ENCODE measurements around the gene ANKRD12.

The ANKRD12 gene

DNA sequence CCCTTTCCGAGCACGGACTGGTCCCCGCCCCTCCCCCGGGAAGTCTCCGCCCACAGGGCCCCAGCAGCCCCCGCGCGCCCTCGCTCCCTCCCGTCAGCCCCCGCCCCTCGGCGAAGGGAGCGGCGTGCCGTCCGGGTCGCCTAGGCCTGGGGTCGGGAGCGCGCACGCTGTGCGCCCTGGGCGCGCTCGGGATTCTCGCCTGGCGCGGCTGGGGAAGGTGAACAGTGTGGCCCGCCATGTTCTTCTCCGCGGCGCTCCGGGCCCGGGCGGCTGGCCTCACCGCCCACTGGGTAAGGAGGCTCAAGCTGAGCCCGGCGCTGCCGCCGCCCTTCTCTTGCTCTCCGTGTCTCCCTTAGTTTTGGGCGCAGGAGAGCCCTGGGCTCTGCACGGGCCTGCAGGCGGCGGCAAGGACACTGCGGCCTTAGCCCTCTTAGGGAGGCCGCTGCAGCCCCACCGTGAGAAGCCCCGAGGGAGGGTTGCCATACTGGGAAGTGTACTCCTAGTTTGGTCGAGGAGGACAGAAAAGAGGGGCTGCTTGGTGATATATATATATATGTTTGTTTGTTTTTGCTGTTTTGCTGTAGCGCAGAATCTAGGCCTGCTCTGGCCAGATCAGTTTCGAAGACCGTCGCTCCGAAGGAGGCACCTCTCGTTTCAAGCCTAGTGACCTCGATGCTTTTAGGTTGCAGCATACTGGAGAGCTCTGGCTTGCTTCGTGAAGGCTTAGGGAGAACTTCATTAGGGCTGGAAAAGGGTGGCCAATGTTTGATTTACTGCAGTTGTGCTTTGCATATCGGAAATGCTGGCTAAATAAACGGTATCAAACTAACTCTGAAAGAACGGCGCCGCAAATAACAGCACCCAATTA lies 33.8 kb upstream of the ANKRD12 start, which contains the start of gene NDUFV2:
TSS of gene NDUFV2 (plus strand) at position 192 of the 868 bp plus-strand sequence. CDS start at position 237, 45 bp downstream.
- no peaks in the 10 kb centered on the region for H3K9me3 ChIP-seq (ENCODE audit: low read depth, low read length)
- DNase-seq (ENCODE audit: low read depth, low spot score): no peak
- peak within 1 kb of the TSS; percentile 96 for H3K4me3 ChIP-seq
- H3K9ac ChIP-seq (ENCODE audit: insufficient read length): peak within 1 kb of the TSS; percentile 94
- H3K27ac ChIP-seq: peak within 1 kb of the TSS; percentile 76
- peaks cover 16% of the 10 kb centered on the region; the same call in 1 of the 2 replicates for H3K36me3 ChIP-seq (ENCODE audit: insufficient read depth, low read length)
- TF ChIP-seq POLR2AphosphoS5 (IDR thresholded peaks at IDR 0.05; ENCODE audit: borderline replicate concordance, low read depth, low read length): peak; percentile 85
- no peak for TF ChIP-seq EZH2 (IDR thresholded peaks at IDR 0.05)
- peak; percentile 77 for TF ChIP-seq FOXP2 (optimal IDR thresholded peaks at IDR 0.05; ENCODE audit: control extremely low read depth, extremely low read length, insufficient read depth)

DNA sequence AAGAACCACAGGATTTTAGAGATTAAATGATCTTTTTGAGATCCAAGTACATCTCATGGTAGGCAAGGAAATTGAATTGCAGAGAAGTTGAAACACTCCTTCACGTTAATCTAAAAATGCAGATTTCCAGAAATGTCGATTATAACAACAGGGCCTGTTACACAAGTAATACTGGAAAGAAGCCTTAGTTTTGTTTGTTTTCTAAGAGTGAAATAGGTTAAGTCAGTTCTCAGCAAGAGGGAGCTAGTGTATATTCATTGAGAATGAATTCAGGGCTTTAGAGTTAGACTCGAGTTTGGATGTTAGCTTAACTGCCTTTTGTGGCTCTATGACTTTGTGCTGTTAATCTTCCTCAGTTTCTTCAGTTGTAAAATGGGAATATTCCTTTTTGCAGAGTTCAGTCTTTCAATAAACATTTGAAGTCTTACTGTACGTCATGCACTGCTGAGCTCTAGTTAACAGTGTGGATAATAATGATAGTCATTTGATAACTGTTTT lies 33.2 kb upstream of the ANKRD12 start:
- H3K27ac ChIP-seq: peak overlapping the region; percentile 76

DNA sequence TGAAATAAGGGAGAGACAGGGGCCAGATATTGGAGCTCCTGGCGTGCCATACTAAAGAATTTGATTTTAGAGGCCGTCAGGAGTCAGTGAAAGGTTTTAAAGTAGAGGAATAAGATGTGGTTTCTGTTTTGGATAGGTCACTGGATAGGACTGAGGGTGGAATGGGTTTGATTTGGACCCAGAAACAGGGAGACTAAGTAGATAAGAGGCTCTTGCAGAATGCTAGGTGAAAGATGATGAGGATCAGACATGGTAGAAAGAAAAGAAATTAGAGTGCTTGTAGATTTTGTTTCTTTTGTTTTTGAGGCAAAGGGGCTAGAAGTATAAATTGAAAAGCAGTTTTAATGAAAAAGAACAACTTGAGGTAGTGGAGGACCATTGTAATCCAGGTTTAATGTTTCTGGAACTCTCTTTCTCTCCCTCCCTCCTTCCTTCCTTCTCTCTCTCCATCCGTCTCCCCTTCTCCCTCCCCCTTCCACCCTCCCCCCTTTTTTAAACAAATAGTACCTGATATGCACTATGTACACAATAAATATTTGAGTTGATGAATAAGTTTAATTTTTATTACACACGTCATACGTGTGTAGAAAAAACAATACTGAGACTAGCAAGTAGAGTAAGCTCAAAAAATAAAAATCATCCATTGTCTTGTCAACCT lies 32.2 kb upstream of the ANKRD12 start:
- H3K36me3 ChIP-seq (ENCODE audit: insufficient read depth, low read length): peaks cover 16% of the 10 kb centered on the region; the same call in 1 of the 2 replicates
- no peaks in the 10 kb centered on the region for H3K9me3 ChIP-seq (ENCODE audit: low read depth, low read length)
- no peak for DNase-seq (ENCODE audit: low read depth, low spot score)
- H3K27ac ChIP-seq: no peak overlapping the region
- TF ChIP-seq EZH2 (IDR thresholded peaks at IDR 0.05) (no peak), FOXP2 (optimal IDR thresholded peaks at IDR 0.05; ENCODE audit: control extremely low read depth, extremely low read length, insufficient read depth) (no peak), POLR2AphosphoS5 (IDR thresholded peaks at IDR 0.05; ENCODE audit: borderline replicate concordance, low read depth, low read length) (no peak)
- H3K9ac ChIP-seq (ENCODE audit: insufficient read length): peak overlapping the region; percentile 94
- peak overlapping the region; percentile 96 for H3K4me3 ChIP-seq

More for the DNA sequence above, 33.2 kb upstream of the ANKRD12 start:
- peaks cover 16% of the 10 kb centered on the region; the same call in 1 of the 2 replicates for H3K36me3 ChIP-seq (ENCODE audit: insufficient read depth, low read length)
- peak overlapping the region; percentile 94 for H3K9ac ChIP-seq (ENCODE audit: insufficient read length)
- no peaks in the 10 kb centered on the region for H3K9me3 ChIP-seq (ENCODE audit: low read depth, low read length)
- TF ChIP-seq EZH2 (IDR thresholded peaks at IDR 0.05) (no peak), POLR2AphosphoS5 (IDR thresholded peaks at IDR 0.05; ENCODE audit: borderline replicate concordance, low read depth, low read length) (no peak; the same call in 1 of the 2 replicates), FOXP2 (optimal IDR thresholded peaks at IDR 0.05; ENCODE audit: control extremely low read depth, extremely low read length, insufficient read depth) (no peak)
- H3K4me3 ChIP-seq: peak overlapping the region; percentile 96
- DNase-seq (ENCODE audit: low read depth, low spot score): no peak

- TF ChIP-seq FOXP2 (optimal IDR thresholded peaks at IDR 0.05; ENCODE audit: control extremely low read depth, extremely low read length, insufficient read depth) (no peak), EZH2 (IDR thresholded peaks at IDR 0.05) (no peak), POLR2AphosphoS5 (IDR thresholded peaks at IDR 0.05; ENCODE audit: borderline replicate concordance, low read depth, low read length) (no peak)
- peak overlapping the region; percentile 96 for H3K4me3 ChIP-seq
- H3K9ac ChIP-seq (ENCODE audit: insufficient read length): peak overlapping the region; percentile 94
- peaks cover 22% of the 10 kb centered on the region for H3K36me3 ChIP-seq (ENCODE audit: insufficient read depth, low read length)
- H3K9me3 ChIP-seq (ENCODE audit: low read depth, low read length): no peaks in the 10 kb centered on the region
- no peak overlapping the region for H3K27ac ChIP-seq
- no peak for DNase-seq (ENCODE audit: low read depth, low spot score)
Observed at GRCh38 chr18:9105420-9105819, 31.2 kb upstream of the ANKRD12 start.

DNA sequence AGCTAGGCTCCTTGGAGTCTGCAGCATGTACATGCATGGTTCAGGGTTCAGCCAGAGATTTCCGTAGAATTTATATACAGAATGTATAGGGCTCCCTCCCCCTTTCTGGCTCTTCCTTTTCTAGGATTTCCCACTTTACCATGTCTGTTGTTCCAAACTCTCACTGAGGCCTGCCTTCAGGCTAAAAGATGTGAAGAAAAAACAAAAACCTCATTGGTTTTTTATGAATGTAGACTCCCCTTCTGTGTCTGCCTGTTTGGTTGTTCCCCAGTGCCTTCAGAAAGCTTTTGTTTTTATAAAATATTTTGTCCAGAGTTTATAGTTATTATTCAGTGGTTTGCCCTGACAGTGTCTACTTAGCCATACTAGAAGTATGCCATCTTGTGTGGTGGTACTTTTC lies 30.5 kb upstream of the ANKRD12 start:
- H3K4me3 ChIP-seq: peak overlapping the region; percentile 96

GRCh38 chr18:9106800-9107584 lies 29.6 kb upstream of the ANKRD12 start:
- H3K36me3 ChIP-seq (ENCODE audit: insufficient read depth, low read length): peaks cover 34% of the 10 kb centered on the region
- H3K9me3 ChIP-seq (ENCODE audit: low read depth, low read length): no peaks in the 10 kb centered on the region
- TF ChIP-seq POLR2AphosphoS5 (IDR thresholded peaks at IDR 0.05; ENCODE audit: borderline replicate concordance, low read depth, low read length) (no peak), FOXP2 (optimal IDR thresholded peaks at IDR 0.05; ENCODE audit: control extremely low read depth, extremely low read length, insufficient read depth) (no peak), EZH2 (IDR thresholded peaks at IDR 0.05) (no peak)
- DNase-seq (ENCODE audit: low read depth, low spot score): no peak
- H3K27ac ChIP-seq: no peak overlapping the region
- H3K9ac ChIP-seq (ENCODE audit: insufficient read length): no peak overlapping the region
- H3K4me3 ChIP-seq: peak overlapping the region; percentile 16; the same call in 1 of the 2 replicates

More for the DNA sequence above, 30.5 kb upstream of the ANKRD12 start:
- H3K9me3 ChIP-seq (ENCODE audit: low read depth, low read length): no peaks in the 10 kb centered on the region
- H3K36me3 ChIP-seq (ENCODE audit: insufficient read depth, low read length): peaks cover 27% of the 10 kb centered on the region
- H3K27ac ChIP-seq: 0 out of 2 replicates have a peak overlapping the region, but pooled peaks have one; percentile 2
- no peak for DNase-seq (ENCODE audit: low read depth, low spot score)
- TF ChIP-seq FOXP2 (optimal IDR thresholded peaks at IDR 0.05; ENCODE audit: control extremely low read depth, extremely low read length, insufficient read depth) (no peak), EZH2 (IDR thresholded peaks at IDR 0.05) (no peak), POLR2AphosphoS5 (IDR thresholded peaks at IDR 0.05; ENCODE audit: borderline replicate concordance, low read depth, low read length) (no peak)
- H3K9ac ChIP-seq (ENCODE audit: insufficient read length): peak overlapping the region; percentile 94

GRCh38 chr18:9108911-9109310 lies 27.7 kb upstream of the ANKRD12 start:
- no peaks in the 10 kb centered on the region for H3K9me3 ChIP-seq (ENCODE audit: low read depth, low read length)
- H3K36me3 ChIP-seq (ENCODE audit: insufficient read depth, low read length): peaks cover 34% of the 10 kb centered on the region
- H3K4me3 ChIP-seq: no peak overlapping the region
- DNase-seq (ENCODE audit: low read depth, low spot score): no peak
- no peak for TF ChIP-seq EZH2 (IDR thresholded peaks at IDR 0.05)
- no peak for TF ChIP-seq POLR2AphosphoS5 (IDR thresholded peaks at IDR 0.05; ENCODE audit: borderline replicate concordance, low read depth, low read length)
- TF ChIP-seq FOXP2 (optimal IDR thresholded peaks at IDR 0.05; ENCODE audit: control extremely low read depth, extremely low read length, insufficient read depth): no peak
- no peak overlapping the region for H3K27ac ChIP-seq
- H3K9ac ChIP-seq (ENCODE audit: insufficient read length): no peak overlapping the region
